HL-60 (cell line): ENCODE results near the gene MBNL1.

Experiments
- CTCF ChIP-seq: IDR thresholded peaks from one replicate; pipeline ENCODE4 v1.5.1; 2011; ENCODE audit warnings: low read length, control low read depth, inconsistent platforms; ENCODE audit not compliant: insufficient read depth
- POLR2AphosphoS5 ChIP-seq: IDR thresholded peaks from 2 replicates; pipeline ENCODE4 v1.6.1; 2012; ENCODE audit warnings: low read depth
- REST ChIP-seq: IDR thresholded peaks from 2 replicates; pipeline ENCODE4 v1.6.1; 2012; ENCODE audit warnings: low read depth; ENCODE audit not compliant: insufficient replicate concordance

DNA sequence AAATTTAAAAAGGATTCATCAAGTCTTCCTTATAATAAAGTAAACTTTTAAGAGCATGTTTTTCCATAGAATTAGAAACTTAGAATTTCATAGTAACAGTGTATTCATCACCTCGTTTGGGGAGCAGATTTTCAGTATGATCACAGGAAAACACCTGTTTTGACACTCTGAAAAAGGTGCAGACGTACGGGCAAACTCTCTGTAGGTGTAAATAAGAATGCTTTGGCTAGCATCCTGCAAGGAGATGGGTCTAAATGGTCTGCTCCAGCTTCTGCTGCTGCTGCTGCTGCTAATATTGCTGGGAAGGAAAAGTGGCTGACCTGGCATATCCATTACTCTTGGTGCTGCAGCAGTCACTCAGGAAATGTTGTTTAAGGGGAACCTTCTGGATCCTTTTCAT is 66.0 kb downstream of the MBNL1 start:
- no peak for TF ChIP-seq CTCF
- TF ChIP-seq POLR2AphosphoS5: no peak
- no peak for TF ChIP-seq REST
